Measurements from ENCODE around the gene IL18R1.

The IL18R1 gene

DNA sequence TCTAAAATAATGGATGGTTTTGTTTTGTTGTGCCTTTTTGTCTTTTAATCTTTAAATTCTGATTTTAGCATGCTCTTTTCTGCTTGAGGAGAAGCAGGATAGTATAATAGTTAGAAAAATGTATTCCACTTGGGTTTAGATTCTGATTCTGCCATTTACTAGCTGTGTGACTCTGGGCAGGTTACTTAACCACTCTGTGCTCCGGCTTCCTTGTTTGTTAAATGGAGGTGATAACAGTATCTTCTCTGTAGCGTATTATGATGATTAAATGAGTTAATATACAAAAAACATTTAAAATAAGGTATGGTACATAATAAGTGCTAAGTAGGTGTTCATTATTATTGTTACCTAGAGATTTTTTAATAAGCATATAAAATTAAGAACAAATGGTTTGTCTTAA is 40.4 kb downstream of the IL18R1 start:
- no peak overlapping the region for H3K4me3 ChIP-seq (replicated peaks; ENCODE audit: low read depth, low read length)
- TF ChIP-seq, protein P1, sequence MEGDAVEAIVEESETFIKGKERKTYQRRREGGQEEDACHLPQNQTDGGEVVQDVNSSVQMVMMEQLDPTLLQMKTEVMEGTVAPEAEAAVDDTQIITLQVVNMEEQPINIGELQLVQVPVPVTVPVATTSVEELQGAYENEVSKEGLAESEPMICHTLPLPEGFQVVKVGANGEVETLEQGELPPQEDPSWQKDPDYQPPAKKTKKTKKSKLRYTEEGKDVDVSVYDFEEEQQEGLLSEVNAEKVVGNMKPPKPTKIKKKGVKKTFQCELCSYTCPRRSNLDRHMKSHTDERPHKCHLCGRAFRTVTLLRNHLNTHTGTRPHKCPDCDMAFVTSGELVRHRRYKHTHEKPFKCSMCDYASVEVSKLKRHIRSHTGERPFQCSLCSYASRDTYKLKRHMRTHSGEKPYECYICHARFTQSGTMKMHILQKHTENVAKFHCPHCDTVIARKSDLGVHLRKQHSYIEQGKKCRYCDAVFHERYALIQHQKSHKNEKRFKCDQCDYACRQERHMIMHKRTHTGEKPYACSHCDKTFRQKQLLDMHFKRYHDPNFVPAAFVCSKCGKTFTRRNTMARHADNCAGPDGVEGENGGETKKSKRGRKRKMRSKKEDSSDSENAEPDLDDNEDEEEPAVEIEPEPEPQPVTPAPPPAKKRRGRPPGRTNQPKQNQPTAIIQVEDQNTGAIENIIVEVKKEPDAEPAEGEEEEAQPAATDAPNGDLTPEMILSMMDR (IDR thresholded peaks at IDR 0.05; ENCODE audit: low read length, missing control alignments), result no peak
- no peak for DNase-seq (ENCODE audit: low read depth)

DNA sequence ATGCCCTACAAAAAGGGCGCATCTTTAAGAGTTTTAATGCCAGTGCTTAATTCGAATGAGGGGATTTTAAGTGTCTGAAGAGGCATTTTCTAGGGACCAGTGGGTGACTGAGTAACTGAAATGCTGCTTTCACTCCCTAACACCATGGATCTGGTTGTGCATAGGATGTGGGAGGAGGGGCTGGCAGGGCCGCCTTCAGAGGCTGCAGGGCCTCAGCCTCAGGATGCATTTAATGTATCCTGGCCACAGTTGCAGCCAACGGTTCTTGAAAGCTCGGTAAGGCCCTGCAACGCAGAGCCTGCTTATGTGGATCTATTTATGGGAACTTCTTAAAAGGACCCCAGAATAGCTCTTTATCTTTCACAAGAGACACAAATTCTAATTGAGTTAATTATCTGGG is 41.6 kb downstream of the IL18R1 start:
- DNase-seq (ENCODE audit: low read depth), result no peak
- TF ChIP-seq, protein P1 (IDR thresholded peaks at IDR 0.05; ENCODE audit: low read length, missing control alignments), result no peak
- H3K4me3 ChIP-seq (replicated peaks; ENCODE audit: low read depth, low read length), result no peak overlapping the region

DNA sequence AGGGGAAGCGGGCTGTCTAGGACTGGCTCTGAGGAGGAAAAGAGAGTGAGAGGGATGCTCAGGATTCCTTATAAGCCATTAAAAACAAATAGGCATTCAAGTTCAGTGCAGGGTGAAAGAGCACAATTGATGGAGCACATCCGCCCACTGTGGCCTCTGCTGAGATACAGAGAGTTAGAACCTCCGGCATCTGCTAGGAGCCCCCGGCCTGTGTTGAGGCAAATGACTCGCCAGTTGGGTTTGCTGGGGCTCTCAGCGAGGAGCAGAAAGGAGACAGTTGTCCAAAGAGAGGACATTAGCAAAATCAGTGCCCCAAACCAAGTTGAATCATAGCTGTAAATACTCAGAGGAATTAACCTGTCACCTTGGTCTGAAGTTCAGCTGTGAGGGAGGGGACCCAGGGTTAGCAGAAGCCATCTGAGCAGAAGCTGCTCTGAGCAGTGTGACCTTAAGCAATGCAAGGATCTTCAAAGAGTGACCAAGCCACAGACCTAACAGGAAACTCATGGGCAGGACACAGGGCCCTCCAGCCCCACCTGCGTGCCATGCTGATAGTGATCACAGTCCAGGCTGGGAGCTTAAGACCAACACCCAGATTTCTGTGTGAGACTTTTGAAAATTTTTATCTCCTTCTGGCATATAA is 44.0 kb downstream of the IL18R1 start:
- H3K4me3 ChIP-seq (replicated peaks; ENCODE audit: low read depth, low read length), result no peak overlapping the region
- DNase-seq (ENCODE audit: low read depth), result no peak
- TF ChIP-seq, protein P1 (IDR thresholded peaks at IDR 0.05; ENCODE audit: low read length, missing control alignments), result no peak

DNA sequence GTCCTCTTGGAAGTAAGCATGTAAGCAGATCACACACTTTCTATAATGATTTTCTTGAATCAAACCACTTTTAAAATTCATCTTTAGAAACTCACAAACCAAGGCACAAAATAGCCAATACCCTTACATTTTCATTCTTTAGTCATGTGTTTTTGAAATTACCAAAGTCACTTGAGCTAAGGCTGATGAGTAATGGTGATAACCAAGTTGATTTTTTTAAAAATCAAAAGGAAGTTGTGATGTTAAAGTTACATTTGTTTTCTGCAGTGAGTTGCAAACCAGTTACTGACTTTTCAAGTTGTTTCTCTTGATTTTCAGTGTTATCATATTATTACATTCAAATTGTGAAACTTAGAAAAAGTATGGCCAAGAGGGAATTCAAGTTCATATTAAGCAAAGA is 45.9 kb downstream of the IL18R1 start:
- no peak for DNase-seq (ENCODE audit: low read depth)
- H3K4me3 ChIP-seq (replicated peaks; ENCODE audit: low read depth, low read length), result no peak overlapping the region
- TF ChIP-seq, protein P1 (IDR thresholded peaks at IDR 0.05; ENCODE audit: low read length, missing control alignments), result no peak

DNA sequence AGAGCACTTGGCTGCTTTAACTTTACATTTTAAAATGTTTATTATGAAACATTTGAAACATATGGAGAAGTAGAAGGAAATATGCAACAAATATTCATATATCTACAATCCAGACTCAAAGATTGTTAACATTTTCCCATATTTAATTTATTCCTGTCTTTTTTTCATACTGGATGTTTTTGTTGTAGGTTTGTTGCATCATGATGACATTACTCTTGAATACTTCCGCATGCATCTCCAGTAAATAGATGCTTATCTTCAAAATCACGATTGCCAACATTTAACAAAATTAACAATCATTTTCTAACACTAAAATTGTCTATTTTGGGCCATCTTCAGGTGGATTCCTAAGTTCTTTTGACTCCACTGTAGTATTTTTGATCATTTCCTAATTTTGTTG is 46.3 kb downstream of the IL18R1 start:
- H3K4me3 ChIP-seq (replicated peaks; ENCODE audit: low read depth, low read length), result no peak overlapping the region
- no peak for DNase-seq (ENCODE audit: low read depth)
- TF ChIP-seq, protein P1 (IDR thresholded peaks at IDR 0.05; ENCODE audit: low read length, missing control alignments), result no peak

DNA sequence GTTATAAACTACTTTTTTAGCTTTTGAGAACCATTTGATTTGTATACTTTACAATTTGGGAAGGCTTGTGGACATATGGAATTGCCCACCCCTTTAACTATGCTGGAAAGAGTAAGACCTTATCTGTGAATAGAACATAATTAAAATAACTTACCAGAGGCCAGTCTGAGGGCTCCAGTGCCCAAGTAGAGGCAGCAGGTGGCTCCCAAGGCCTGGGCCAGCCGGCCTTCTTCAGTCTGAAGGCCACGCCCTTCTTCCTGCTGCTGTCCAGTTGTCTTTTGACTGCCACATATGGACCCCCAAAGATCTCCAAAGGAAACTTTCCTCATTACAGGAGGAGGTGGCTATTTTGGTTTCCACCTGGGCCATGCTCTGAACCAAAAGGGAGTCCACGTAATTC is 55.4 kb downstream of the IL18R1 start:
- no peak for DNase-seq (ENCODE audit: low read depth)
- TF ChIP-seq, protein P1 (IDR thresholded peaks at IDR 0.05; ENCODE audit: low read length, missing control alignments), result no peak
- no peak overlapping the region for H3K4me3 ChIP-seq (replicated peaks; ENCODE audit: low read depth, low read length)

DNA sequence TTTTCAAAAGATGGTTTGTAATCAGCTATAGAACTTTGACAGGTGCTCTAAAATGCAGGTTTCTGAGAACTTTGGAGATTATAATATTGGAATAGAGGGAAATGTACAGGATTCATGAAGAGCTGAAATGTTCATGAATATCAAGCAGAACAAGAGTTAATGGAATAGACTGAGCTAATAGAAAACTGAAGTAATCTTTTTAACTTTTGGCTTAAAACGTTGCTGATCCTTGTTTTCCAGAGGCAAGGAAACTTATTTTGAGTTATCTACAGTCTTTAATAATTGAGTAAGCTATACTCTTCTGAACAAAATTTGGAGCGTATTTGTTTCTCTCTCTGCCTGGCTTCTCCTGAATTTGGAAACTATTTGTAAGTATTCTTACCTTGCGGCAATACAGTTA is 56.6 kb downstream of the IL18R1 start:
- DNase-seq (ENCODE audit: low read depth), result no peak
- H3K4me3 ChIP-seq (replicated peaks; ENCODE audit: low read depth, low read length), result no peak overlapping the region
- TF ChIP-seq, protein P1 (IDR thresholded peaks at IDR 0.05; ENCODE audit: low read length, missing control alignments), result no peak

All from fibroblast of pulmonary artery (primary cell).